ENCODE results near the gene DUOX2.

- no peak for TF ChIP-seq REST (IDR thresholded peaks at IDR 0.05; ENCODE audit: low read depth)
- no peak for TF ChIP-seq FOXM1 (IDR thresholded peaks at IDR 0.05; ENCODE audit: borderline replicate concordance, low read depth)
- no peak for TF ChIP-seq USF1 (IDR thresholded peaks at IDR 0.05)
- no peak for TF ChIP-seq TAF1 (IDR thresholded peaks at IDR 0.05; ENCODE audit: low read depth)
- TF ChIP-seq EP300 (IDR thresholded peaks at IDR 0.05; ENCODE audit: borderline replicate concordance), result no peak
- TF ChIP-seq RAD21 (IDR thresholded peaks at IDR 0.05; ENCODE audit: low read depth), result no peak
- no peak for TF ChIP-seq MAX (IDR thresholded peaks at IDR 0.05)
- TF ChIP-seq ZBTB7A (IDR thresholded peaks at IDR 0.05; ENCODE audit: low read depth), result no peak
- TF ChIP-seq TEAD4 (IDR thresholded peaks at IDR 0.05), result no peak
- no peak for TF ChIP-seq CREB1 (IDR thresholded peaks at IDR 0.05; ENCODE audit: low read depth)
- TF ChIP-seq EGR1 (IDR thresholded peaks at IDR 0.05), result no peak
These were observed 18.3 kb downstream of the DUOX2 start for GRCh38 chr15:45095661-45096060.
